B cell (primary cell): ENCODE results near the gene CREBBP. TPM values are rescaled to one million over a fixed set of nuclear protein-coding genes. Genes with fewer than 3 reads are reported as not detected.

Experiments used
- ATAC-seq: fragments of 200-7000 bp; cut with Tn5 transposase; one replicate; pipeline ENCODE4 v1.10.0; 2021; ENCODE audit warnings: low read depth, mild to moderate bottlenecking, moderate number of reproducible peaks, moderate library complexity
- CTCF ChIA-PET: fragments of 350-600 bp; sonication (Branson Sonifier 250); formaldehyde crosslinking; loops from one replicate; lab custom pipeline; 2021; ENCODE audit warnings: antibody characterized with exemption, inconsistent platforms; lab: Charles Lee
- POLR2A ChIA-PET: fragments of 350-600 bp; sonication (Branson Sonifier 250); formaldehyde crosslinking; loops from one replicate; lab custom pipeline; 2021; ENCODE audit warnings: antibody characterized with exemption; lab: Charles Lee
- DNase-seq: peaks from one replicate; pipeline ENCODE4 v3.0.0; 2013
- H2AFZ ChIP-seq: 2 replicates; pipeline ENCODE4 v1.6.1; 2012; ENCODE audit warnings: mild to moderate bottlenecking, low read depth, low read length; ENCODE audit not compliant: insufficient read depth, poor library complexity, severe bottlenecking
- H3K27ac ChIP-seq, 2 donors: 1 replicate in 1 of 2; 2 replicates in 1 of 2; pipeline ENCODE4 v1.5.1; 2012 to 2013; ENCODE audit warnings: low read length in 2 of 2, mild to moderate bottlenecking in 2 of 2, moderate library complexity in 1 of 2
- H3K27me3 ChIP-seq, 4 experiments: fragments of 200-600 bp in 1 of 4; sonication (generic) in 1 of 4; replicated peaks in 1 of 4; 1 replicate in 2 of 4; 2 replicates in 2 of 4; pipeline versions ENCODE4 v1.6.1 to v1.7.0; 2013 to 2016; ENCODE audit warnings: low read length in 3 of 4, mild to moderate bottlenecking in 2 of 4, mixed read lengths in 1 of 4, moderate library complexity in 1 of 4; ENCODE audit not compliant: insufficient read depth in 4 of 4, control insufficient read depth in 3 of 4; ENCODE audit errors: control extremely low read depth in 1 of 4
- H3K36me3 ChIP-seq, 2 experiments: replicated peaks in 1 of 2; 1 replicate in 1 of 2; 2 replicates in 1 of 2; pipeline versions ENCODE4 v1.6.1 to v1.7.1; 2013; ENCODE audit warnings: low read length in 1 of 2; ENCODE audit not compliant: insufficient read depth in 2 of 2, control insufficient read depth in 1 of 2; ENCODE audit errors: control extremely low read depth in 1 of 2, extremely low read depth in 1 of 2
- H3K4me1 ChIP-seq, 2 donors: fragments of 200-600 bp in 1 of 2; sonication (generic) in 1 of 2; 1 replicate in 1 of 2; 2 replicates in 1 of 2; pipeline versions ENCODE4 v1.5.1 to v1.6.1; 2013 to 2017; ENCODE audit warnings: low read length in 2 of 2; ENCODE audit not compliant: control insufficient read depth in 2 of 2, insufficient read depth in 2 of 2
- H3K4me2 ChIP-seq: replicated peaks from 2 replicates; pipeline ENCODE3; 2012; ENCODE audit warnings: mild to moderate bottlenecking, low read depth, low read length; ENCODE audit not compliant: poor library complexity, severe bottlenecking
- H3K4me3 ChIP-seq, 5 experiments: fragments of 200-600 bp in 1 of 5; sonication (generic) in 1 of 5; 1 replicate in 3 of 5; 2 replicates in 2 of 5; pipeline versions ENCODE4 v1.5.1 to v1.7.0; 2011 to 2016; ENCODE audit warnings: low read length in 4 of 5, mild to moderate bottlenecking in 4 of 5, low read depth in 2 of 5, control low read depth in 1 of 5, moderate library complexity in 1 of 5; ENCODE audit not compliant: insufficient read depth in 1 of 5; ENCODE audit errors: control extremely low read depth in 1 of 5, extremely low read depth in 1 of 5
- H3K79me2 ChIP-seq: fragments of 200-600 bp; sonication (generic); one replicate; pipeline ENCODE4 v1.6.0; 2016; ENCODE audit warnings: low read length; ENCODE audit not compliant: control insufficient read depth, insufficient read depth
- H3K9ac ChIP-seq: fragments of 200-600 bp; sonication (generic); 2 replicates; pipeline ENCODE4 v1.6.1; 2017; ENCODE audit warnings: mild to moderate bottlenecking, low read length, moderate library complexity
- H3K9me3 ChIP-seq, 3 donors: one replicate each; pipeline versions ENCODE4 v1.6.1 to v1.7.1; 2013; ENCODE audit warnings: low read length in 2 of 3; ENCODE audit not compliant: control insufficient read depth in 2 of 3, insufficient read depth in 1 of 3; ENCODE audit errors: control extremely low read depth in 1 of 3
- H4K20me1 ChIP-seq: 2 replicates; pipeline ENCODE4 v1.6.0; 2012; ENCODE audit warnings: mild to moderate bottlenecking, low read length; ENCODE audit not compliant: insufficient read depth, control insufficient read depth, poor library complexity, severe bottlenecking
- H3K27ac Mint-ChIP-seq: one replicate; pipeline ENCODE4 v1.8.0; 2021; ENCODE audit warnings: mixed read lengths
- H3K27me3 Mint-ChIP-seq: one replicate; pipeline ENCODE4 v1.8.0; 2021; ENCODE audit warnings: mixed read lengths
- H3K4me1 Mint-ChIP-seq: one replicate; pipeline ENCODE4 v1.8.0; 2021; ENCODE audit warnings: mixed read lengths
- H3K4me3 Mint-ChIP-seq: one replicate; pipeline ENCODE4 v1.8.0; 2021; ENCODE audit warnings: mixed read lengths
- H3K9me3 Mint-ChIP-seq: one replicate; pipeline ENCODE4 v1.8.0; 2022; ENCODE audit warnings: mixed read lengths; ENCODE audit not compliant: insufficient read depth
- CTCF ChIP-seq: fragments of 200-600 bp; IDR thresholded peaks from one replicate; pipeline ENCODE4 v1.8.0; 2022; ENCODE audit warnings: antibody characterized with exemption, mild to moderate bottlenecking
- EZH2 ChIP-seq: IDR thresholded peaks from 2 replicates; pipeline ENCODE4 v1.6.1; 2012; ENCODE audit warnings: borderline replicate concordance, low read depth, mild to moderate bottlenecking, moderate library complexity, low read length; ENCODE audit not compliant: insufficient read depth, poor library complexity, severe bottlenecking
- WGBS: methylation state at CpG from one replicate; pipeline ENCODE4 v1.1.5; 2013; ENCODE audit warnings: missing lambda C conversion rate; ENCODE audit not compliant: insufficient coverage; 5-methylcytosine and 5-hydroxymethylcytosine counted together
- intact Hi-C: fragments of 100-400 bp; cut with micrococcal nuclease; formaldehyde crosslinking; loops from one replicate; pipeline ENCODE4 v1.10.0; 2022
- polyA plus RNA-seq: library from polyadenylated mRNA; depleted of rRNA; stranded (reverse); fragments of >200 nt; gene quantifications from 2 replicates; pipeline ENCODE4 v1.2.3, GENCODE V29; 2012
- total RNA-seq, 2 donors: library from RNA; stranded (reverse); fragments of 120-200 nt in 1 of 2; gene quantifications; 1 replicate in 1 of 2; 2 replicates in 1 of 2; pipeline versions ENCODE4 v1.2.3 to v1.2.4, GENCODE V29; 2013 to 2022

The CREBBP gene
- total and polyA plus RNA-seq, 2 donors (not counting 1 experiment from before 2014, with no cell fraction given): 27.6 to 206 TPM

GRCh38 chr16:3687792-3688191 lies 192.7 kb downstream of the CREBBP start:
- 96% methylated on average over 5 of the region's 9 CpGs for WGBS
- no peak for ATAC-seq
- POLR2A ChIA-PET: no interaction called here

GRCh38 chr16:3687021-3687420 lies 193.5 kb downstream of the CREBBP start:
- peaks cover 0 to 40% of the 10 kb centered on the region in 2 experiments for H3K36me3 ChIP-seq
- no peak overlapping the region for H3K27ac ChIP-seq
- H3K9ac ChIP-seq: no peak overlapping the region
- no peak overlapping the region for H2AFZ ChIP-seq
- no peak overlapping the region for H3K4me3 ChIP-seq
- Mint-ChIP-seq H3K9me3 (no peaks in the 10 kb centered on the region), H3K27ac (no peak overlapping the region), H3K27me3 (no peaks in the 10 kb centered on the region), H3K4me3 (no peak overlapping the region), H3K4me1 (peaks cover 6% of the 10 kb centered on the region)
- TF ChIP-seq EZH2 (no peak), CTCF (no peak)
- H3K4me2 ChIP-seq: no peak overlapping the region
- ChIA-PET POLR2A (no interaction called here), CTCF (interaction anchor here (1.2 kb wide), 1 partner anchor 9 kb away, joined by 6 read pairs; no protein-coding TSS in a partner anchor)
- intact Hi-C loops: no loop called here
- DNase-seq (no peak), ATAC-seq (no peak)
- 87% methylated on average over 4 of the region's 7 CpGs for WGBS
- H3K79me2 ChIP-seq: peaks cover 14% of the 10 kb centered on the region
- H3K4me1 ChIP-seq: peaks cover 3 to 9% of the 10 kb centered on the region in 2 donors
- no peaks in the 10 kb centered on the region for H3K27me3 ChIP-seq
- H4K20me1 ChIP-seq: no peaks in the 10 kb centered on the region
- H3K9me3 ChIP-seq: no peaks in the 10 kb centered on the region

More at GRCh38 chr16:3687792-3688191, 192.7 kb downstream of the CREBBP start:
- Mint-ChIP-seq H3K27me3 (no peaks in the 10 kb centered on the region), H3K4me1 (peaks cover 6% of the 10 kb centered on the region), H3K9me3 (no peaks in the 10 kb centered on the region), H3K27ac (no peak overlapping the region), H3K4me3 (no peak overlapping the region)
- Histone ChIP-seq H3K36me3 (peaks cover 0 to 38% of the 10 kb centered on the region in 2 experiments), H3K4me3 (no peak overlapping the region), H3K79me2 (peaks cover 14% of the 10 kb centered on the region), H4K20me1 (no peaks in the 10 kb centered on the region), H3K27ac (no peak overlapping the region), H3K4me1 (peaks cover 3 to 9% of the 10 kb centered on the region in 2 donors), H3K9me3 (no peaks in the 10 kb centered on the region), H3K27me3 (no peaks in the 10 kb centered on the region), H2AFZ (no peak overlapping the region), H3K4me2 (no peak overlapping the region), H3K9ac (no peak overlapping the region)
- DNase-seq: no peak
- CTCF ChIA-PET: interaction anchor here (0.7 to 1.4 kb wide), 4 partner anchors 8 to 566 kb away, joined by 3 to 6 read pairs (median 3); no protein-coding TSS in a partner anchor
- TF ChIP-seq CTCF (no peak), EZH2 (no peak)
- intact Hi-C loops: no loop called here
